Lower lobe of right lung (tissue), 2 donors: ENCODE measurements around the gene ALKBH6. TPM values are rescaled to one million over a fixed set of nuclear protein-coding genes. Genes with fewer than 3 reads are reported as not detected.
"Not testable (repeated sequence)": the region's sequence is repeated elsewhere in the genome, so short reads cannot be mapped to it uniquely, and the experiment has no call there.

Source experiments
- ATAC-seq, 2 donors: fragments of 200-7000 bp; cut with Tn5 transposase; one replicate each; pipeline ENCODE4 v1.9.1; 2020 to 2022; ENCODE audit warnings: mild to moderate bottlenecking in 2 of 2, moderate library complexity in 2 of 2
- DNase-seq: peaks from one replicate; pipeline ENCODE4 v3.0.0-alpha.2; 2020
- H3K27ac ChIP-seq: fragments of 200-600 bp; one replicate; pipeline ENCODE4 v1.8.0; 2022
- H3K27me3 ChIP-seq: fragments of 200-600 bp; one replicate; pipeline ENCODE4 v1.8.0; 2022; ENCODE audit warnings: low read depth
- H3K36me3 ChIP-seq: fragments of 200-600 bp; one replicate; pipeline ENCODE4 v1.8.0; 2022; ENCODE audit warnings: mild to moderate bottlenecking
- H3K4me1 ChIP-seq: fragments of 200-600 bp; one replicate; pipeline ENCODE4 v1.8.0; 2022
- H3K4me3 ChIP-seq: fragments of 200-600 bp; one replicate; pipeline ENCODE4 v1.8.0; 2022; ENCODE audit warnings: mild to moderate bottlenecking
- H3K9me3 ChIP-seq: fragments of 200-600 bp; one replicate; pipeline ENCODE4 v1.8.0; 2022
- CTCF ChIP-seq: fragments of 200-600 bp; IDR thresholded peaks from one replicate; pipeline ENCODE4 v1.8.0; 2022; ENCODE audit warnings: antibody characterized with exemption, mild to moderate bottlenecking
- intact Hi-C: fragments of 100-400 bp; cut with DNase I; formaldehyde crosslinking; loops from one replicate; pipeline ENCODE4 v1.11.0; 2022
- total RNA-seq: library from RNA; stranded (reverse); fragmentation: NEBNext Ultra II Directional; extraction: Animal tissue kit (Norgen Biotek cat#: 25700); gene quantifications from one replicate; pipeline ENCODE4 v1.2.1, GENCODE V29; 2021
- donor health status: DM: no; HTN: yes; CAD: no; lungs with severe emphysema.

The ALKBH6 gene
- total RNA-seq, 1 donor from 2014 or later: 21.0 TPM

DNA sequence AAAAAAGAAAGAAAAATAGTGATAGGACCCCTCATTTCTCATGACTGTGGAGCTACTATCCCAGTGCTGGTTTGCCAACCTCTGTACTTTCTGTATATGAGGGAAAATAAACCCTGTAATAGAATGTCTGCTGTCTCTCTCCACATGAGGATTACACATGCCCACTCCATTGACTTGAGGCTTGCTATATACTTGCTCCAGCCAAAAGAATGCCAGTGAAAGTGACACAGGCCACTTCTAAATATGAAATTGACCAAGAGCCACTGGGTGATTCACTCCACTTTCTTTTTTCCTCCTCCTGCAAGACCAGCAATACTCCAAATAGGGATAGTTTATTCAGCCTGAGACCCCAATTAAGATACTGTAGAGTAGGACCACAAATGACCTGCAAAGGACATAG is 33.8 kb upstream of the ALKBH6 start:
- ATAC-seq (no peak), DNase-seq (no peak)
- no peaks in the 10 kb centered on the region for H3K9me3 ChIP-seq
- TF ChIP-seq CTCF: no peak
- peaks cover 2% of the 10 kb centered on the region for H3K4me1 ChIP-seq
- no peak overlapping the region for H3K4me3 ChIP-seq
- intact Hi-C loops: no loop called here
- H3K27me3 ChIP-seq: no peaks in the 10 kb centered on the region
- no peaks in the 10 kb centered on the region for H3K36me3 ChIP-seq
- no peak overlapping the region for H3K27ac ChIP-seq

GRCh38 chr19:36046443-36047050 is 32.5 kb upstream of the ALKBH6 start:
- no peak for ATAC-seq
- H3K36me3 ChIP-seq: no peaks in the 10 kb centered on the region
- H3K4me3 ChIP-seq: no peak overlapping the region
- no peak for DNase-seq
- no peaks in the 10 kb centered on the region for H3K27me3 ChIP-seq
- no peaks in the 10 kb centered on the region for H3K4me1 ChIP-seq
- H3K27ac ChIP-seq: no peak overlapping the region
- H3K9me3 ChIP-seq: no peaks in the 10 kb centered on the region
- intact Hi-C loops: no loop called here
- no peak for TF ChIP-seq CTCF

DNA sequence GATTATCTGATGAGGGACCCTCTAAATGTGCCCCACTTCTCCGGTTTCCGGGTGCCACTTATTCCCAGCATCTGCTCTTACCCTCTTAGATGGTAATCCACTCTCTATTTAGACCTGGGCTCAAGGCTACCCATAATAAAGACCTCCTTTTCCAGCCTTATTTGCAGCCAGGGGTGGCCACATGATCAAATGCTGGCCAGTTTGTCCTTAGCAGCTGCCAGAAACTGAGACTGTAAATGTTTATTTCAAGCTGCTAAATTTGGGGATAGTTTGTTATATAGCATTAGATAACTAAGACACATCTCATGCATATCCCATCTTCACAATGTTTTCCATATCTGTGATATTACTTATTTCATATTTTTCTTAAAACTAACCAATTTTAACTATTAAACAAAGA is 29.9 kb upstream of the ALKBH6 start:
- intact Hi-C loops: no loop called here
- Histone ChIP-seq H3K27ac (no peak overlapping the region), H3K9me3 (no peaks in the 10 kb centered on the region), H3K4me3 (no peak overlapping the region), H3K27me3 (no peaks in the 10 kb centered on the region), H3K4me1 (no peaks in the 10 kb centered on the region), H3K36me3 (peaks cover 9% of the 10 kb centered on the region)
- no peak for TF ChIP-seq CTCF
- ATAC-seq (no peak), DNase-seq (no peak)

- intact Hi-C loops: no loop called here
- H3K27ac ChIP-seq: peak overlapping the region; percentile 36
Measured at GRCh38 chr19:36041831-36042230, 27.8 kb upstream of the ALKBH6 start.

GRCh38 chr19:36041092-36041491 is 27.1 kb upstream of the ALKBH6 start:
- Histone ChIP-seq H3K27ac (peak overlapping the region; percentile 36), H3K36me3 (peaks cover 18% of the 10 kb centered on the region)
- H3K4me1 ChIP-seq, H3K27me3 ChIP-seq, DNase-seq, H3K9me3 ChIP-seq, intact Hi-C loops, H3K4me3 ChIP-seq, ATAC-seq: not testable (repeated sequence)

More at GRCh38 chr19:36041831-36042230, 27.8 kb upstream of the ALKBH6 start:
- Histone ChIP-seq H3K4me1 (no peaks in the 10 kb centered on the region), H3K4me3 (no peak overlapping the region), H3K9me3 (no peaks in the 10 kb centered on the region), H3K27me3 (no peaks in the 10 kb centered on the region), H3K36me3 (peaks cover 18% of the 10 kb centered on the region)
- ATAC-seq: peak; percentile 70 to 75
- no peak for DNase-seq
- TF ChIP-seq CTCF: no peak

DNA sequence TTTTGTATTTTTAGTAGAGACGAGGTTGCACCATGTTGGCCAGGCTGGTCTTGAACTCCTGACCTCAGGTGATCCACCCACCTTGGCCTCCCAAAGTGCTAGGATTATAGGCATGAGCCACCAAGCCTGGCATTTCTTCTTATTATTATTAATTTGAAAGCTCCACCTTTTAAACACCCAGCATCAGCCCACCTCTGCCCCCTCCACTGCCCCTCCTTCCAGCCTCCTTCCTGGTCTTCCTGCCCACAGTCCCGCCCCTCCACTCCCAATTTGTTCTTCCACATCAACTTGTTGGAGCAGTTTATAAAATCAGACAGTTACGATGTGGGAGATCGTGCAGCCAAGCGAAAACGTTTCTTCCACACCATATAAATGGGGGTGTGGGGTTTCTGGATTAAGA is 26.5 kb upstream of the ALKBH6 start:
- no peaks in the 10 kb centered on the region for H3K4me1 ChIP-seq
- H3K36me3 ChIP-seq: peaks cover 18% of the 10 kb centered on the region
- H3K27ac ChIP-seq: no peak overlapping the region
- H3K9me3 ChIP-seq: no peaks in the 10 kb centered on the region
- no peak for ATAC-seq
- DNase-seq: no peak
- no peaks in the 10 kb centered on the region for H3K27me3 ChIP-seq
- intact Hi-C loops: no loop called here
- no peak overlapping the region for H3K4me3 ChIP-seq
- no peak for TF ChIP-seq CTCF
